ENCODE data around the gene HDAC5. TPM values are rescaled to one million over a fixed set of nuclear protein-coding genes. Genes with fewer than 3 reads are reported as not detected.

The HDAC5 gene
- total RNA-seq, 2 donors from 2014 or later: 25.4 to 45.7 TPM

DNA sequence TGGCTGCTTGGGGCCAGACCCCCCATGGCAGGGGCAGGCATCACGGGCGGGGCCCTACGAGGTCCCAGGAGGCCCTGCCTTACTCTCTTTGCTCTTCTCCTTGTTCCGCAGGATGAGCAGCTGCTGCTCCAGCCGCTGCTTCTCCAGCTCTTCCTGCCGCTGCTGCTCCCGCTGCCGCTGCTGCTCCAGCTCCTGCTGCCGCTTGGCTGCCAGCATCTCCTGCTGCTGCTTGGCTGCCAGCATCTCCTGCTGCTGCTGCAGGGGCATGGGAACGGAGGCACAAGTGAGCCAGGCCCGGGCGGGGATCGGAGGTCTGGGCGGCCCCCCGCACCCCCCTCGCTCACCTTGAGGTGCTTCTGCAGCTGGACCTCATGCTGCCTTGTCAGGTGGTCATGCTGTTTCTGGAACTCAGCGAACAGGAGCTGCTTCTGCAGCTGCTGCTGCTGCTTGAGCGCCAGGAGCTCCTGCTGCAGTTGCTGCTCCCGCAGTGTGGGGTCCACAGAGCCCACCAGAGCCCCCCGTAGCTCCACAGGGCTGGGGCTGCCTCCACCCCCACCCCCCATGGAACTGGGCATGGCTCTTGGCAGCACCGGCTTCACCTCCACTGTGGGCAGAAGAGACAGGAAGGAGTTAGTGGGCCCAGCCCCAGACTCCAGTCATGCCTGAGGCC, 30.1 kb downstream of the HDAC5 start:
- no peak for DNase-seq
- no peak for ATAC-seq
- TF ChIP-seq POLR2A (IDR thresholded peaks at IDR 0.05): no peak
- TF ChIP-seq, protein P1, sequence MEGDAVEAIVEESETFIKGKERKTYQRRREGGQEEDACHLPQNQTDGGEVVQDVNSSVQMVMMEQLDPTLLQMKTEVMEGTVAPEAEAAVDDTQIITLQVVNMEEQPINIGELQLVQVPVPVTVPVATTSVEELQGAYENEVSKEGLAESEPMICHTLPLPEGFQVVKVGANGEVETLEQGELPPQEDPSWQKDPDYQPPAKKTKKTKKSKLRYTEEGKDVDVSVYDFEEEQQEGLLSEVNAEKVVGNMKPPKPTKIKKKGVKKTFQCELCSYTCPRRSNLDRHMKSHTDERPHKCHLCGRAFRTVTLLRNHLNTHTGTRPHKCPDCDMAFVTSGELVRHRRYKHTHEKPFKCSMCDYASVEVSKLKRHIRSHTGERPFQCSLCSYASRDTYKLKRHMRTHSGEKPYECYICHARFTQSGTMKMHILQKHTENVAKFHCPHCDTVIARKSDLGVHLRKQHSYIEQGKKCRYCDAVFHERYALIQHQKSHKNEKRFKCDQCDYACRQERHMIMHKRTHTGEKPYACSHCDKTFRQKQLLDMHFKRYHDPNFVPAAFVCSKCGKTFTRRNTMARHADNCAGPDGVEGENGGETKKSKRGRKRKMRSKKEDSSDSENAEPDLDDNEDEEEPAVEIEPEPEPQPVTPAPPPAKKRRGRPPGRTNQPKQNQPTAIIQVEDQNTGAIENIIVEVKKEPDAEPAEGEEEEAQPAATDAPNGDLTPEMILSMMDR (IDR thresholded peaks at IDR 0.05): no peak
- H3K27ac ChIP-seq: no peak overlapping the region
- peaks cover 20% of the 10 kb centered on the region for H3K4me1 ChIP-seq
- no peak overlapping the region for H3K4me3 ChIP-seq
- no peaks in the 10 kb centered on the region for H3K9me3 ChIP-seq
- WGBS, 2 donors: 90 to 100% methylated on average over 2 to 21 of the region's 21 CpGs
- intact Hi-C loops (cut with DNase I): no loop called here
- no peaks in the 10 kb centered on the region for H3K27me3 ChIP-seq
- peaks cover 5 to 21% of the 10 kb centered on the region in 2 donors for H3K36me3 ChIP-seq (replicated peaks in 1 of 2; ENCODE audit: insufficient read depth in 1 of 2, low read depth in 2 of 2)

GRCh38 chr17:44092051-44092450, 31.4 kb downstream of the HDAC5 start:
- intact Hi-C loops (cut with DNase I): no loop called here
- 94 to 95% methylated on average over 6 to 11 of the region's 11 CpGs for WGBS, 2 donors
- no peak for ATAC-seq
- H3K9me3 ChIP-seq: no peaks in the 10 kb centered on the region
- no peak for DNase-seq
- H3K4me3 ChIP-seq: no peak overlapping the region
- H3K36me3 ChIP-seq (replicated peaks in 1 of 2; ENCODE audit: insufficient read depth in 1 of 2, low read depth in 2 of 2): peaks cover 5 to 21% of the 10 kb centered on the region in 2 donors
- peaks cover 8% of the 10 kb centered on the region for H3K4me1 ChIP-seq
- TF ChIP-seq, protein P1 (IDR thresholded peaks at IDR 0.05): no peak
- TF ChIP-seq POLR2A (IDR thresholded peaks at IDR 0.05): no peak
- no peak overlapping the region for H3K27ac ChIP-seq
- H3K27me3 ChIP-seq: no peaks in the 10 kb centered on the region

DNA sequence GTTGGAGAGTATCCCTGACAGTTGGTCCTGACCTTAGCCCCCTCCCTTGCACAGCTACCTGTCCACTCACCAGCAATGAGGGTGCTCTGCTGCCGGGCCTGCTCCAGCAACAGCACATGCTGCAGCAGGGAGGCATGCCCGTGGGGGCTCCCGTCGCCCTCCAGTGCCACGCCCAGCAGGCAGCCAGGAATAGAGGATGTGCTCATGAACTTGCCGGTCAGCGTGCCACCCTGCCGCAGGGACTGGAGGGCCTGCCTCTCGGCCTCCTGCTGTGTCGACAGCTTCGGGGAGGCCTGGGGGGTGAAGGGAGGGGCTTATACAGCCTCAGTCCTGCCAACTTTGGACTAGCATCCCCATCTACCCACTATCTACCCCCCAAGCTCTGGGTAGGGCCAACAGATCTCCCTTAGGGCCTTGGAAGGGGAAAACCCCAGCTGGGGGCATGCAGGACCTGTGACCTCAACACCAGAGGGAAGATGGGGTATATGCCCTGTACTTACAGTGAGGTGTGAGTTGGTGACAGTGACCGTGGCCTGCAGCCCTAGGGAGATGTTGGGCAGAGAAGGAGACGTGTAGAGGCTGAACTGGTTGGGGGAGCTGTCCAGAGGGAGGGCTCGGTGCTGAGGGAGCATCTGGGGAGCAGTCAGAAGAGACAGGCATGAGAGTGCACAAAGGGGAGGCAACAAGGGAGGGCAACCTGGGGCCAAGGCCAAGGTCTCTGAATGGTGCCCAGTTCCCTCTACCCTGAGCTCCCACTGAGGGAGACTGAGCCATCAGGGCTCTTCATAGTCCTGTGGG, 32.0 kb downstream of the HDAC5 start:
- H3K4me1 ChIP-seq: peaks cover 5% of the 10 kb centered on the region
- WGBS, 2 donors: 93 to 96% methylated on average over 9 to 14 of the region's 14 CpGs
- no peaks in the 10 kb centered on the region for H3K9me3 ChIP-seq
- ATAC-seq (no peak), DNase-seq (no peak)
- H3K36me3 ChIP-seq (replicated peaks in 1 of 2; ENCODE audit: insufficient read depth in 1 of 2, low read depth in 2 of 2): peaks cover 5 to 21% of the 10 kb centered on the region in 2 donors
- H3K4me3 ChIP-seq: no peak overlapping the region
- H3K27ac ChIP-seq: no peak overlapping the region
- TF ChIP-seq POLR2A (IDR thresholded peaks at IDR 0.05): no peak
- no peaks in the 10 kb centered on the region for H3K27me3 ChIP-seq
- intact Hi-C loops (cut with DNase I): no loop called here

DNA sequence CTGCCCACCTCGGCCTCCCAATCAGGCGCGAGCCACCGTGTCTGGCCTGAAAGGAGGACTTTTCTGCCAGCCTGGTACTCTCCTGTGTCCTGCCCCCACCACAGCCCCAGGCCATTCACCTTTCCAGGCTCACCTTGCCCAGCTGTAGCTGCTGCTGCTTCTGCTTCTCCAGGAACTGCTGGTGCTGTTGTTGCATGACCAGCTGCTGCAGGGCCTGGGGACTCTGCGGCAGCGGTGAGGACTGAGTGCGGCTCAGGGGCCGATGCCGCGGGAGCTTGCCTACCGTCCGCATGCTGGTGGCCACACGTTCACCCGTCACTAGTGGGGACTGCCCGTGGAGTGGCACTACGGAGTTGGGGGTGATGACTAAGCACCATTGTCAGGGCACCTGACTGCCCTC, 35.2 kb downstream of the HDAC5 start:
- H3K4me1 ChIP-seq: no peaks in the 10 kb centered on the region
- WGBS, 2 donors: 91 to 93% methylated on average over 4 to 16 of the region's 16 CpGs
- ATAC-seq (no peak), DNase-seq (no peak)
- intact Hi-C loops (cut with DNase I): no loop called here
- no peak overlapping the region for H3K4me3 ChIP-seq
- no peaks in the 10 kb centered on the region for H3K27me3 ChIP-seq
- no peak overlapping the region for H3K27ac ChIP-seq
- H3K9me3 ChIP-seq: no peaks in the 10 kb centered on the region
- peaks cover 5 to 23% of the 10 kb centered on the region in 2 donors for H3K36me3 ChIP-seq (replicated peaks in 1 of 2; ENCODE audit: insufficient read depth in 1 of 2, low read depth in 2 of 2)
- no peak for TF ChIP-seq POLR2A (IDR thresholded peaks at IDR 0.05)
- TF ChIP-seq, protein P1 (IDR thresholded peaks at IDR 0.05): no peak

- Histone ChIP-seq H3K27me3 (no peaks in the 10 kb centered on the region), H3K27ac (no peak overlapping the region), H3K36me3 (replicated peaks in 1 of 2; ENCODE audit: insufficient read depth in 1 of 2, low read depth in 2 of 2) (peaks cover 5 to 19% of the 10 kb centered on the region in 2 donors), H3K4me3 (no peak overlapping the region), H3K4me1 (no peaks in the 10 kb centered on the region), H3K9me3 (no peaks in the 10 kb centered on the region)
- no peak for DNase-seq
- TF ChIP-seq, protein P1 (IDR thresholded peaks at IDR 0.05): no peak
- no peak for TF ChIP-seq POLR2A (IDR thresholded peaks at IDR 0.05)
- ATAC-seq: no peak
- intact Hi-C loops (cut with DNase I): no loop called here
- 76 to 89% methylated on average over 8 of the region's 8 CpGs for WGBS, 2 donors
These were observed 36.1 kb downstream of the HDAC5 start for GRCh38 chr17:44087319-44087718.

Data from body of pancreas (tissue), 4 donors.